Neutrophil (primary cell): ENCODE measurements around the gene PLAC8L1.

ENCODE experiments used
- H3K27ac ChIP-seq: fragments of 200-600 bp; sonication (generic); 2 replicates; pipeline ENCODE4 v1.5.1; 2016; ENCODE audit warnings: mild to moderate bottlenecking, moderate library complexity
- H3K27me3 ChIP-seq: fragments of 200-600 bp; sonication (generic); 2 replicates; pipeline ENCODE4 v1.6.0; 2016; ENCODE audit warnings: mild to moderate bottlenecking
- H3K36me3 ChIP-seq: fragments of 200-600 bp; sonication (generic); 2 replicates; pipeline ENCODE4 v1.5.1; 2017
- H3K4me1 ChIP-seq, 2 experiments: fragments of 200-600 bp in 1 of 2; sonication (generic) in 1 of 2; 1 replicate in 1 of 2; 2 replicates in 1 of 2; pipeline versions ENCODE4 v1.5.1 to v1.6.1; 2013 to 2016; ENCODE audit warnings: low read depth in 1 of 2, low read length in 1 of 2, mild to moderate bottlenecking in 1 of 2, moderate library complexity in 1 of 2; ENCODE audit not compliant: control insufficient read depth in 1 of 2, insufficient read depth in 1 of 2
- H3K4me3 ChIP-seq, 2 experiments: fragments of 200-600 bp in 1 of 2; sonication (generic) in 1 of 2; 1 replicate in 1 of 2; 2 replicates in 1 of 2; pipeline ENCODE4 v1.5.1; 2013 to 2016; ENCODE audit warnings: low read depth in 1 of 2, low read length in 1 of 2, mild to moderate bottlenecking in 1 of 2, moderate library complexity in 1 of 2
- H3K9me3 ChIP-seq: fragments of 200-600 bp; sonication (generic); 2 replicates; pipeline ENCODE4 v1.5.1; 2016
- TF ChIP-seq, protein P1 (sequence below): fragments of 200-600 bp; sonication (generic); IDR thresholded peaks from 2 replicates; pipeline ENCODE4 v1.5.1; 2016; ENCODE audit warnings: antibody characterized with exemption

Gene PLAC8L1

DNA sequence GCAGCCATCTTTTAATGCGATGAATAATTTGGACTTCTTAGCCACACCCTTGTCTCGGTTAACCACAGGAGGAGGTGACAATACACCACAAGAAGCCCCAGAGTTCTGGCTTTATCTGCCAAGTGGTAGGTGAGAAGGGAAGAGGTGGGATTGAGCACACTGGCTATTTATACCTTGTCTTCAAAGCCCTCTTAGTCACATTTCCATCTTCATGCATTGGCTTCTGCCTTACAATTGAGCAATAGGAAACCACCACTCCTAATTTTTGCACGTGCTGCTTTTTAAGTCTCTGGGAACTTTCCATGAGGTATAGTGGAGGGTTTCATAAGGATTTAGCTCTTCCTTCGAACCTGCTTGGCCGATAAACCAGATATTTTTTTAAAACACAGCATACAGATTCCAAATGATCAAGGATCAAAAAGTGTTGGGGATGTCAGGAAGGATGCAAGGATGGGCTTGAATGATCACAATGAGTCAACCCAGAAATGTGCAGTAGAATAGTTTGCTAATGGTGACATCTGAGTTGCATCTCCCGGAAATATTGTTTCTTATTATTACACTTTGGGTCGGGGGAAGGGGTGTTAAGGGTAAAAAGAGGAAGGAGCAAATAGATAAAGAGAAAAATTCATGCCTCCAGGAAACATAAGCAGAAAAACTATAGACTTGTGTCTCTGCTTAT, 25.5 kb downstream of the PLAC8L1 start:
- Histone ChIP-seq H3K27me3 (no peaks in the 10 kb centered on the region), H3K9me3 (no peaks in the 10 kb centered on the region), H3K4me1 (no peaks in the 10 kb centered on the region), H3K27ac (no peak overlapping the region), H3K4me3 (no peak overlapping the region), H3K36me3 (no peaks in the 10 kb centered on the region)
- TF ChIP-seq, protein P1, sequence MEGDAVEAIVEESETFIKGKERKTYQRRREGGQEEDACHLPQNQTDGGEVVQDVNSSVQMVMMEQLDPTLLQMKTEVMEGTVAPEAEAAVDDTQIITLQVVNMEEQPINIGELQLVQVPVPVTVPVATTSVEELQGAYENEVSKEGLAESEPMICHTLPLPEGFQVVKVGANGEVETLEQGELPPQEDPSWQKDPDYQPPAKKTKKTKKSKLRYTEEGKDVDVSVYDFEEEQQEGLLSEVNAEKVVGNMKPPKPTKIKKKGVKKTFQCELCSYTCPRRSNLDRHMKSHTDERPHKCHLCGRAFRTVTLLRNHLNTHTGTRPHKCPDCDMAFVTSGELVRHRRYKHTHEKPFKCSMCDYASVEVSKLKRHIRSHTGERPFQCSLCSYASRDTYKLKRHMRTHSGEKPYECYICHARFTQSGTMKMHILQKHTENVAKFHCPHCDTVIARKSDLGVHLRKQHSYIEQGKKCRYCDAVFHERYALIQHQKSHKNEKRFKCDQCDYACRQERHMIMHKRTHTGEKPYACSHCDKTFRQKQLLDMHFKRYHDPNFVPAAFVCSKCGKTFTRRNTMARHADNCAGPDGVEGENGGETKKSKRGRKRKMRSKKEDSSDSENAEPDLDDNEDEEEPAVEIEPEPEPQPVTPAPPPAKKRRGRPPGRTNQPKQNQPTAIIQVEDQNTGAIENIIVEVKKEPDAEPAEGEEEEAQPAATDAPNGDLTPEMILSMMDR, result no peak

- no peaks in the 10 kb centered on the region for H3K36me3 ChIP-seq
- TF ChIP-seq, protein P1, result no peak
- H3K9me3 ChIP-seq, result no peaks in the 10 kb centered on the region
- H3K27me3 ChIP-seq, result no peaks in the 10 kb centered on the region
- H3K4me1 ChIP-seq, result no peaks in the 10 kb centered on the region
- H3K4me3 ChIP-seq, result no peak overlapping the region
- no peak overlapping the region for H3K27ac ChIP-seq
Measured at GRCh38 chr5:146078566-146078965, 26.8 kb downstream of the PLAC8L1 start.

DNA sequence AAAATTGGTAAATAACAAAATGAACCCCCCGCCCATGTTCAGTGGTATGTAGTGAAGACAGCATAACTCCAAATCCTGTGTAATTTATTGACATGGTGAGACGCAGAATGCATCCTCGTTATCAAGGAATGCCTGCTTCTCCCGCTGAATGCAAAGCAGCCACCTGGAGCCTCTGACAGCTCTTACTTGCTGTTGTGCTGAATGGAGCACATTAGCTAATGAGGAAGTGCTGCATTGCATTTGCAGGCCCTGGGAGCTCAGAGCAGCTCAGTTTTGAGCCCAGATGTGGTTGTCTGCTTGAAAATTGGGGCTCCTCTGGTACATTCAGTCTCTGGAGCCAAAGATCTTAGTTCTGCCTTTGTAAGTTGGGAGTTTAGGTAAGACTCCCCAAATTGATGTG, 28.9 kb downstream of the PLAC8L1 start:
- Histone ChIP-seq H3K4me1 (no peaks in the 10 kb centered on the region), H3K9me3 (no peaks in the 10 kb centered on the region), H3K36me3 (no peaks in the 10 kb centered on the region), H3K27ac (no peak overlapping the region), H3K27me3 (no peaks in the 10 kb centered on the region), H3K4me3 (no peak overlapping the region)
- TF ChIP-seq, protein P1, result no peak

DNA sequence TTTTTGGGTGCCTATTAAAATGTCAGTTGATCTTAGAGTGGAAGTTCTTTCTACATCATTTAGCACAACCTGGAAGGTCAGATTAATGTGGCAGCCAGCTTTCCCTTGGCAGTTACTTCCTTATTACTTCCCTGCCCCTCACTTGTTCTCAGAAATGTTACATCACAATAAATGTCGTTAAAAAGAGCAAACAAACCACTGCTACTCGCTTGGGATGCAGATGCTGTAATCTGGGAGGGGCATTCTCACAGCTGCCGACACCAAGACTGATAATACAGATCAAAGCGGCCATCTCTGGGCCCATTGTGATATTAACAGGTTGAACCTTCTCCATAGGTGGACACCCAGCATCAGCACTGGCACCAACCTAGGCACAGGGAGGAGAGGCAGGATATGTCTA, 29.3 kb downstream of the PLAC8L1 start:
- no peak overlapping the region for H3K27ac ChIP-seq
- H3K4me3 ChIP-seq, result no peak overlapping the region
- no peaks in the 10 kb centered on the region for H3K4me1 ChIP-seq
- H3K36me3 ChIP-seq, result no peaks in the 10 kb centered on the region
- H3K9me3 ChIP-seq, result no peaks in the 10 kb centered on the region
- TF ChIP-seq, protein P1, result no peak
- no peaks in the 10 kb centered on the region for H3K27me3 ChIP-seq

DNA sequence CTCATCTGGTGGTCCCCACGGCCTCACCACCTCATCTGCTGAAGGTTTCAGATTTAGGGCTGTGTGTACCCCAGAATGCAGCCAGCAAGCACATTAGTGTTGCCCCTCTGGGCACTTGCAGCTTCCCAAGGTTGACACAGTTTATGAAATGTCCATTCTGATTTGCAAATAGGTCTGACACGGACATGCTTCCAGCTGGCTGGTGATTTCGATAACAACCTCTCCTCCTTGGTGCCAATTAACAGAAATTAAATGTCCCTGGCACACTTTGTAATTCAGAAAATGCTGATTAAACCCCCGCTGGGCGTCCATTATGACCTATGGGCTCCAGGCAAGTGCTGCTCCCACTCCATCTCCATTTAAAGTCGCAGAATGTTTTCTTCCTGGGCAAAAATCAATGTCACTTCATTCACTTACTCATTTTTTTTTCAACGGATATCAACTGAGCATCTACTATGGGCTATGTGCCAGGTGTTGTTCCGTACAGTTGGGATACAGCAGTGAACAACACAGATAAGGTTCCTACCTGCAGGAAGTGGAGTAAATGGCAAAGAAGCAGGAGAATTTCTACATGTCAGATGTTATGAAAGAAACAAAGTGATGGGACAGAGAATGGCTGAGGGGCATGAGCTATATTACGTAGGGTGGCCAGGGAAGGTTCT, 32.0 kb downstream of the PLAC8L1 start:
- TF ChIP-seq, protein P1, result no peak
- no peaks in the 10 kb centered on the region for H3K36me3 ChIP-seq

More for the DNA sequence above, 32.0 kb downstream of the PLAC8L1 start:
- Histone ChIP-seq H3K27me3 (no peaks in the 10 kb centered on the region), H3K4me3 (no peak overlapping the region), H3K4me1 (no peaks in the 10 kb centered on the region), H3K27ac (no peak overlapping the region), H3K9me3 (no peaks in the 10 kb centered on the region)
